Activated CD8-positive, alpha-beta memory T cell treated with anti-CD3 and anti-CD28 coated beads, Interleukin-2, amount 10 ng/mL, durations not matched to agents 7 days and 5 days (primary cell): ENCODE data around the gene VWA3B. TPM values are rescaled to one million over a fixed set of nuclear protein-coding genes. Genes with fewer than 3 reads are reported as not detected.

ENCODE experiments used
- ATAC-seq: fragments of 150-1000 bp; cut with Tn5 transposase; one replicate; pipeline ENCODE4 v1.10.0; 2021; ENCODE audit warnings: moderate library complexity
- CTCF ChIA-PET: fragments of 350-600 bp; sonication (Branson Sonifier 250); formaldehyde crosslinking; loops from one replicate; lab custom pipeline; 2021; ENCODE audit warnings: antibody characterized with exemption; lab: Charles Lee
- DNase-seq: peaks from one replicate; pipeline ENCODE4 v3.0.0-alpha.2; 2020
- H3K27ac Mint-ChIP-seq: one replicate; pipeline ENCODE4 v1.8.0; 2021; ENCODE audit warnings: mild to moderate bottlenecking, mixed read lengths
- H3K27me3 Mint-ChIP-seq: one replicate; pipeline ENCODE4 v1.8.0; 2021; ENCODE audit warnings: mixed read lengths
- H3K36me3 Mint-ChIP-seq: one replicate; pipeline ENCODE4 v1.8.0; 2021; ENCODE audit warnings: mild to moderate bottlenecking, mixed read lengths
- H3K4me1 Mint-ChIP-seq: one replicate; pipeline ENCODE4 v1.8.0; 2021; ENCODE audit warnings: mixed read lengths
- H3K4me3 Mint-ChIP-seq: one replicate; pipeline ENCODE4 v1.8.0; 2021; ENCODE audit warnings: mild to moderate bottlenecking, moderate library complexity, mixed read lengths
- H3K9me3 Mint-ChIP-seq: one replicate; pipeline ENCODE4 v1.8.0; 2022; ENCODE audit warnings: low read depth, mixed read lengths
- total RNA-seq, 2 experiments: library from RNA; stranded (reverse); gene quantifications; one replicate each; pipeline ENCODE4 v1.2.3, GENCODE V29; 2021

The VWA3B gene
- total RNA-seq, 2 experiments from 2014 or later: not detected

GRCh38 chr2:98067160-98067559 is 19.8 kb upstream of the VWA3B start:
- ATAC-seq (no peak), DNase-seq (no peak)
- no peaks in the 10 kb centered on the region for H3K4me1 Mint-ChIP-seq
- H3K36me3 Mint-ChIP-seq: no peaks in the 10 kb centered on the region
- H3K27ac Mint-ChIP-seq: no peak overlapping the region
- H3K9me3 Mint-ChIP-seq: peaks cover 2% of the 10 kb centered on the region
- peaks cover 24% of the 10 kb centered on the region for H3K27me3 Mint-ChIP-seq
- no peak overlapping the region for H3K4me3 Mint-ChIP-seq
- CTCF ChIA-PET: no interaction called here

DNA sequence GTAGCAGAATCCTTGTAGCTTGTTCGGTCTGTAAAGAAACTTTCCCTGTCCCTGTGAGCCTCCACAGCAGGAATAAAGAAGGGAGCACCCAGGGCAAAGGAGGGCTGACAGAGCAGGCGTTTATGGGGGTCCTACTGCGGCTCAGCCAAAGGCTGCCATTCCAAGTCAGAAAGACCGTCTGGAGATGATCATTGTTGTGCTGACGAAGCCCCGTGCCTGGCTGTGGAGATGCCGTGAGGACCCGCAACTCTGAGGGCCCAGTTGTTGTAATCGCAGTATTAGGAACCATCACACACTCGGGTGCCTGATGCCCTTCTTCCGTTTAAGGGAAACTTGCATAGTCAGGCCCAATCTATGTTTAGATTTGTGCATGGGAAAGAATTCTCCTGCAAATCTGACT is 16.9 kb upstream of the VWA3B start:
- Mint-ChIP-seq H3K36me3 (no peaks in the 10 kb centered on the region), H3K9me3 (no peaks in the 10 kb centered on the region), H3K4me3 (no peak overlapping the region), H3K27me3 (peaks cover 11% of the 10 kb centered on the region), H3K4me1 (no peaks in the 10 kb centered on the region), H3K27ac (no peak overlapping the region)
- CTCF ChIA-PET: no interaction called here
- ATAC-seq (no peak), DNase-seq (no peak)

DNA sequence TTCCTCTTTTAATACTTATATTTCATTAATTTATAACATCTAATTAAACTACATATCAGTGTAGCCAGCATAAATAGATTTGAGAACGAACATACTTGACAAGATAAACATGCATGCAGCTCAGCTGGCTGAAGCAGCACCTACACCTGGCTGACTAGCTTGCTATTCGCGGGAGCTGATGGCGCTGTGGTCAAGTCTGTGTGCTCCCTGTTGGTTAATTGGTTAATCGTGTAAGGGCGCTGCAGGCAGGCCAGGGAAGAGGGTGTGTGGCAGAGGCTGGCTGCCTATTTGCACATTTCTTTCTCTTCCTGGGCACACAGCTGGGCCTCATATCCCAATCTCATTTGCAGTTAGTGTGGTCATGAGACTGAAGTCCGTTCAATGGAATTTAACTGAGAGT is 14.5 kb upstream of the VWA3B start:
- H3K4me3 Mint-ChIP-seq: no peak overlapping the region
- peaks cover 11% of the 10 kb centered on the region for H3K27me3 Mint-ChIP-seq
- H3K36me3 Mint-ChIP-seq: no peaks in the 10 kb centered on the region
- H3K4me1 Mint-ChIP-seq: no peaks in the 10 kb centered on the region
- no peaks in the 10 kb centered on the region for H3K9me3 Mint-ChIP-seq
- DNase-seq: no peak
- no peak overlapping the region for H3K27ac Mint-ChIP-seq
- CTCF ChIA-PET: interaction anchor here (0.9 to 1.2 kb wide), 2 partner anchors 30 to 62 kb away, joined by 3 read pairs; no protein-coding TSS in a partner anchor
- no peak for ATAC-seq

GRCh38 chr2:98078701-98079100 is 8.3 kb upstream of the VWA3B start:
- H3K4me1 Mint-ChIP-seq: peaks cover 9% of the 10 kb centered on the region
- H3K9me3 Mint-ChIP-seq: peaks cover 2% of the 10 kb centered on the region
- CTCF ChIA-PET: interaction anchor here (0.9 kb wide), 1 partner anchor 272 kb away, joined by 5 read pairs; no protein-coding TSS in a partner anchor
- H3K36me3 Mint-ChIP-seq: peaks cover 2% of the 10 kb centered on the region
- no peak overlapping the region for H3K27ac Mint-ChIP-seq
- DNase-seq (no peak), ATAC-seq (no peak)
- peaks cover 17% of the 10 kb centered on the region for H3K27me3 Mint-ChIP-seq
- H3K4me3 Mint-ChIP-seq: no peak overlapping the region

DNA sequence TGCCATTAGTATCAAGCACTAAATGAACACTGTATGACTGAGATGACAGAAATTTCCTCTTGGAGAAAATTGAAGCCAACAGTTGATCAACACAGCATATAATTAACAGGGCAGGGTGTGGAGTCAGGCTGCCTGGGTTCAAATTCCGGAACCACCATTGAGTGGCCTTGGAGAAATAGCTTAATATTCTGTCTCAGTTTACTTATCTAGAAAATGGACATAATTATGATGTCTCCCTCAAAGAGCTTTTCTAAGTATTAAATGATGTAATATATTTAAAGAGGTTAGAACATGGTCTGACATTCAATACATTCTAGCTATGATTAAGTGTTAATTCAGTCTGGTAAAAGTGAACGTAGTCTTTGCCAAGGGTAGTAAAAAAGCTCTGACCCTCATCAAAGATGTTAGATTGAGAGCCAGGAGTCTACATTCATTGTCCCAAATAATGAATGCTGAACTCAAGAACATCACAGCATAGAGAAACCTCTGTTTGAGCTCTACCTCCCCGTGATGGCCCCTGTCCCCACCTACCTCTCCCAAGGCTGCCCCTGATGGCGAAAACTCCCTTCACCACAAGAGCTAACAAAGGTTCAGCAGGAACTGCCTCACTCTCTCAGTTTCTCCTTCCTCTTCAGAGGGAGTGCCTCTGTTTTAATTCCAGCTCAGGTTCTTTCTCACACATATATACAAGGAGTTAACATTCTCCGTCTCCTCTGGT is 2.7 kb upstream of the VWA3B start:
- DNase-seq: no peak
- Mint-ChIP-seq H3K36me3 (peaks cover 2% of the 10 kb centered on the region), H3K9me3 (no peaks in the 10 kb centered on the region), H3K4me3 (no peak overlapping the region), H3K27me3 (peaks cover 52% of the 10 kb centered on the region), H3K27ac (no peak overlapping the region), H3K4me1 (peaks cover 26% of the 10 kb centered on the region)
- no peak for ATAC-seq
- CTCF ChIA-PET: no interaction called here

DNA sequence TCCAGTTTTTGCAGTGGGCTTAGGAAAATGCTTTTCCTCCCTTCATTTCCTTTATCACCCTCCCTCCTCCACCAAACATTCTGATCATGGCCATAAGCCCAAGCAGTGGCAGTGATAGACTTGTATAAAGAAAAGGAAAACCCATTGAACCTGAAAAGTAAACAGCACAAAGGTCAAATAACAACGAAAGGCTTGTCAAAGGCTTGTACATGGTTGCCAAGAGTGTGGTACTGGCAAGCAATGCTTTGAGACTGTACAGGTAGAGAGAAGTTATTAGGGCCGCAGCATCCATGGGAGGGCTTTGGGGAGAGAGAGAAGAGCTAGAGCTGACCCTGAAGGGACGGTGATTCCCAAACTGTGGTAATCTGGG is 2.1 kb upstream of the VWA3B start:
- CTCF ChIA-PET: no interaction called here

DNA sequence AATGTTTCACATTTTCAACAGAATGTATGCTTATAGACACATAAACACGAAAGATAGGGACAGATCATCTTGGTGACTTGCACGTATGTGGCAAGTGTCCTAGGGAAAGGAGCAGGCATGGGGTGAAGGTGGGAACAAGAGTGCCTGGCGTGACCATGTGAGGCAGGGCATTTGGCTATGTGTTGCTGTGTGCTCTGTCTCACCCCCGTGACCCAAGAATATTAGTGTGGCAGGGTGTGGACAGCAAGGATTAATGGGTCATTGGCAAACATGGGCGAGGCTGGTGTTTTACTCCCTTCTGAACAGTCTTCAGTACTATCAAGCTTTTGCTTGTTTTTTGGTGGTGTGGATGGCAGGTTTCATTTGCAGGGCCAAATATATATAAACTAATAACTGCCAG is 1.3 kb upstream of the VWA3B start:
- CTCF ChIA-PET: no interaction called here
- Mint-ChIP-seq H3K9me3 (no peaks in the 10 kb centered on the region), H3K27ac (no peak overlapping the region), H3K4me3 (no peak overlapping the region), H3K27me3 (peaks cover 49% of the 10 kb centered on the region), H3K4me1 (peaks cover 26% of the 10 kb centered on the region), H3K36me3 (no peaks in the 10 kb centered on the region)
- ATAC-seq (no peak), DNase-seq (no peak)

More for the DNA sequence above, 2.1 kb upstream of the VWA3B start:
- Mint-ChIP-seq H3K27ac (no peak overlapping the region), H3K9me3 (no peaks in the 10 kb centered on the region), H3K27me3 (peaks cover 52% of the 10 kb centered on the region), H3K36me3 (peaks cover 2% of the 10 kb centered on the region), H3K4me1 (peaks cover 26% of the 10 kb centered on the region), H3K4me3 (no peak overlapping the region)
- ATAC-seq: no peak
- DNase-seq: no peak

- ATAC-seq (no peak), DNase-seq (no peak)
- Mint-ChIP-seq H3K4me3 (peak overlapping the region; percentile 77), H3K36me3 (no peaks in the 10 kb centered on the region), H3K4me1 (peaks cover 19% of the 10 kb centered on the region), H3K27me3 (peaks cover 45% of the 10 kb centered on the region), H3K27ac (no peak overlapping the region), H3K9me3 (no peaks in the 10 kb centered on the region)
- CTCF ChIA-PET: interaction anchor here (0.6 to 0.8 kb wide), 2 partner anchors 11 to 217 kb away, joined by 3 read pairs; no protein-coding TSS in a partner anchor
Observed at GRCh38 chr2:98087447-98088020, 567 bp downstream of the VWA3B start.

DNA sequence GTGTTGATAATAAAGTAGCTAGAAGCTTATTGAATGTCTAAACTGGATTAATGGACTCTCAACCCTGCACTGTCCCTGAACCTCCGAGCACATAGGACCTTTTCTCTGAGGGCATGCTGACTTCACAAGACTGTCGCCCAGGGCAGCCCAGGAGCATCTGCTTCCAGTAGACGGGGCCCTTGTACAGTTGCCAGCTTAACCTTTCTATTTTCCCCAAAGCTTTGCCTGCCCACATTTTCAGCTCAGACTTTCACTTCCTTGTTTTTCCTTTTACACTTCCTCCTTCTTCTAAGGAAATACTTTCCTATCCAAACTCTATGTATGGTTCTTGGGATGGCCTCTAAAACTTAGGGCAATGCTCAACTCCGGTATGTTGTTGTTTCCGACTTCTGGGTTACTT is 1.3 kb downstream of the VWA3B start:
- peaks cover 17% of the 10 kb centered on the region for H3K4me1 Mint-ChIP-seq
- no peaks in the 10 kb centered on the region for H3K9me3 Mint-ChIP-seq
- H3K36me3 Mint-ChIP-seq: no peaks in the 10 kb centered on the region
- ATAC-seq (no peak), DNase-seq (no peak)
- no peak overlapping the region for H3K27ac Mint-ChIP-seq
- CTCF ChIA-PET: interaction anchor here (0.6 to 1.1 kb wide), 3 partner anchors 10 to 281 kb away, joined by 3 to 4 read pairs (median 3); no protein-coding TSS in a partner anchor
- peaks cover 43% of the 10 kb centered on the region for H3K27me3 Mint-ChIP-seq
- no peak overlapping the region for H3K4me3 Mint-ChIP-seq

DNA sequence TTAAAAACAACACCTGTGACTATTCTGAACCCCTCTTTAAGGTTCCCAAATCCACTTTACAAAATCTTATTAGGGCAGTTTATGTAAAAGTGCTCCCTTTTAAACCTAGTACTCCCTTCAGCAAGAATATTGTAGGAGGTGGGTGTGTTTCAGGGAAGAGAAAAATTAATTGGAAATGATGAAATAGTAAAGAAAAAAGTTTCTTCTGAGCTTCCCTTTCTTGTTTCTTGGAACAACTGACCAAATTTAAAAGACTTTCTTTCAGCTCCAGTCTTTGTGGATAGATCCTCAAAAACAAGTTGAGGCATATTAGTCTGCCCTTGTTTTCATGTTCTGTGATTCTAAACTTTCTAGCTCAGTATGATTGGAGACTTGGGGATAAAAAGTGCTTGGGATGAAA is 3.0 kb downstream of the VWA3B start:
- CTCF ChIA-PET: no interaction called here
- Mint-ChIP-seq H3K4me1 (peaks cover 17% of the 10 kb centered on the region), H3K9me3 (no peaks in the 10 kb centered on the region), H3K27ac (no peak overlapping the region), H3K27me3 (peaks cover 38% of the 10 kb centered on the region), H3K36me3 (no peaks in the 10 kb centered on the region), H3K4me3 (no peak overlapping the region)
- no peak for DNase-seq
- no peak for ATAC-seq

DNA sequence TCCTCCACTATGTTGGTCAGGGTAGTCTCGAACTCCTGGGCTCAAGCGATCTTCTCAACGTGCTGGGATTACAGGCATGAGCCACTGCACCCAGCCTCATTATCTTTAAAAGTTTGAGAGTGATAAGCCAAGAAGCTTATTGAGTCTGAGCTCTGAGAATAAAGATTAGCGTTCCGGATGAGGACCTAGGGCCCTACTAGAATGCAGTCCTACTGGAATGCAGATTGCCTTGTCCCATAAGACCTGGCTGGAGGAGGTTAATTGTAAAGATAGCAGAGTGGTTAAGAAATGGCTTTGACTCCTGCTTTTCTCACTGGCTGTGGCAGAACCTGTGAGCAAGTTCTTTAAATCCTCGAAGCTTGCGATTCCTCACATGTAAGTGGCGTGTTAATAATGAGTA is 4.0 kb downstream of the VWA3B start:
- H3K4me3 Mint-ChIP-seq: no peak overlapping the region
- H3K4me1 Mint-ChIP-seq: peaks cover 14% of the 10 kb centered on the region
- no peak for ATAC-seq
- H3K9me3 Mint-ChIP-seq: peaks cover 3% of the 10 kb centered on the region
- no peak for DNase-seq
- H3K27me3 Mint-ChIP-seq: peaks cover 33% of the 10 kb centered on the region
- CTCF ChIA-PET: no interaction called here
- H3K27ac Mint-ChIP-seq: no peak overlapping the region
- H3K36me3 Mint-ChIP-seq: peaks cover 2% of the 10 kb centered on the region

DNA sequence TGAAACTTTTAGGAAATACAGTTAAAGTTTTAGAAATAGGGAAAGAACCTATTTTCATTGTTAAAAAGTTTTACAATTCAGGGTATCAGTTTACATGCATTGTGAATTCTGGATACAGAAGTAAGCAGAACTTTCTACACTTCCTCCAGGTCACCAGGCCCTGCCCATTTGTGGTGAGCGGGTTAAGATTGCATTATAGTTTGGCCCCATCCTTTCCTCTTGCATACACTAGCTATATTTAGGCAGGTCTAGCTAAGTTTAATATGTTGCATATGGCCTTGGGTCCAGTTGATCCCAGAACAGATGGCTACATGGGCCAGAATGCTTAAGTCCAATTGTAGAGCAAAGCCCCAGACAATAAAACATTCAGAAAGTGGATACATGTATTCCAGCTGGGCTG is 4.8 kb downstream of the VWA3B start:
- Mint-ChIP-seq H3K36me3 (peaks cover 2% of the 10 kb centered on the region), H3K4me1 (peaks cover 10% of the 10 kb centered on the region), H3K27me3 (peaks cover 33% of the 10 kb centered on the region), H3K4me3 (no peak overlapping the region), H3K9me3 (peaks cover 4% of the 10 kb centered on the region), H3K27ac (no peak overlapping the region)
- ATAC-seq (no peak), DNase-seq (no peak)
- CTCF ChIA-PET: no interaction called here

GRCh38 chr2:98093146-98093545 is 6.2 kb downstream of the VWA3B start:
- no peak overlapping the region for H3K27ac Mint-ChIP-seq
- no peak overlapping the region for H3K4me3 Mint-ChIP-seq
- DNase-seq: no peak
- H3K4me1 Mint-ChIP-seq: no peaks in the 10 kb centered on the region
- H3K9me3 Mint-ChIP-seq: peaks cover 4% of the 10 kb centered on the region
- CTCF ChIA-PET: no interaction called here
- no peak for ATAC-seq
- peaks cover 2% of the 10 kb centered on the region for H3K36me3 Mint-ChIP-seq
- peaks cover 33% of the 10 kb centered on the region for H3K27me3 Mint-ChIP-seq

- ATAC-seq: no peak
- Mint-ChIP-seq H3K4me1 (no peaks in the 10 kb centered on the region), H3K27ac (no peak overlapping the region), H3K9me3 (peaks cover 4% of the 10 kb centered on the region), H3K36me3 (peaks cover 2% of the 10 kb centered on the region), H3K4me3 (no peak overlapping the region), H3K27me3 (peaks cover 35% of the 10 kb centered on the region)
- CTCF ChIA-PET: no interaction called here
- DNase-seq: no peak
Observed at GRCh38 chr2:98093611-98094010, 6.6 kb downstream of the VWA3B start.
